HG03064 (cell line): ENCODE measurements around the gene DCLRE1B.

ENCODE experiments used
- ATAC-seq: cut with Tn5 transposase; IDR thresholded peaks from one replicate; pipeline ENCODE4 v1.9.1; 2021; ENCODE audit warnings: low read depth; ENCODE audit not compliant: unreplicated experiment

The DCLRE1B gene

DNA sequence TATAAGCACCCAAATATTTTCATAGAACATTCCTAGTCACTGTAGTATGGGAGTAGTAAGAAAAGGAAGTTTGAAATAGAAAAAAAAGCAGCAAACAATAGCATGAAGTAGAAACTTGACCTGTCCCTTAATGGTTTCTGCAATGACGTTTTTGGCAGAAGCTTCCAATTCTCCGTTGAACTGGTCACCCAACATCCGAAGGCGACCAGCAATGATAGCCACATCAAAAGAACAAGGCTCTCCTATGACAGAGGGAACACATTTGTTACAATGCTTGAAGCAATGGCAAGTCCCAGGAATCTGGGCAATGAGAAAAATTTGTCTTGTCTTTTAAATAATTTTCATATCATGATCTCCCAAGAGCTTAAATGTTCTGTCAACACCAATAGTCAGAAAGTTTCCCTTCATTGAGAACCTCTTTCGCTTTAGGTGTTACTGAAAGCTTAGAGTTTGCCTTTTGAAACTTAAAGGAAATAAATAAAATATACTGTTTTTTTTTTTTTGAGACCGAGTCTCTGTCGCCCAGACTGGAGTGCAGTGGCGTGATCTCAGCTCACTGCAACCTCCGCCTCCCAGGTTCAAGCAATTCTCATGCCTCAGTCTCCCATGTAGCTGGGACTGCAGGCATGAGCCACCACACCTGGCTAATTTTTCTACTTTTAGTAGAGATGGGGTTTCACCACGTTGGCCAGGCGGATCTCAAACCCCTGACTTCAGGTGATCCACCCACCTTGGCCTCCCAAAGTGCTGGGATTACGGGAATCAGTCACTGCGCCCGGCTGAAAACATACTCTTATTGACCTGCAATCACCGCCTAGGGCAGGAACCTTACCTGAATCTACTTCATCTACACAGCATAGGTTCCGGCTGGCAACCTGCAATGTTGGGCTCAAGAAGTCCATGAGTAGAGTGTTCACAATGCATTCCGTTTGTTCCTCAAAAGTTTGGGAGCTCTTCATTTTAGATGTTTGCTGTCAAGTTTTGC is 18.4 kb upstream of the DCLRE1B start:
- no peak for ATAC-seq

DNA sequence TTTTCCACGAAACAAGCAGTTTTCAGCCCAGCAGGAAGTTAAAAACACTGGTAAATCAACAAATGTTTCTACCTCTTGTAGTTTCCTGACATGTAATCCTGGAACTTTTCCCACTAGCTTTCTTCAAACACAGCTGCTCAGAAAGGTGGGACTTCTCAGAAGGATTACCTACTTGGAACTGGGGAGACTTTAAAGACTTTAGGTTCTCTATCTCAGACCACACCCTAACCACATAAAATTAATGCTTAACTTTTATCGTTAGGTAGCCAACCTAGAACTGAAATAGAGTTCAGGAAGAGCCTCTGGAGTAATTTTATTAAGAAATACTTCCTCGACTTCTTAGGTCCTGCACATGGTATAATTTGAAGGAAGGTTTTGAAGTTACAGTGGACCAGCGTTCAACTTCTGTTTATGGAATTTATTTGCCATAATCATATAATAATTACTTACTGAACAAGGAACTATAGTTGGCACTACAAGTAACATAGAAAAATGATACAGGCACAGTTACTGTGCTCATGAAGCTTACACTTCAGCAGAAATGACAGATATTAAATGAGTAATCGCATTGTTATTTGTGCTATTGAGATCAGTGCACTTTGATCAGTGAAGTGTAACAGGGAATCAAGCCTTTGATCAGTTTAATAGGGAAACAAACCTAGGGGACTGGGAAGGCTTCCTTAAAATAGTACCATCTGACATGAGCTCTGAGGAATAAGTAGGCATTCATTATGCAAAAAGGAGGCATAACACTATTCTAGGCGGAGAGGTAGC is 17.5 kb upstream of the DCLRE1B start, which contains the start of gene BCL2L15:
Gene BCL2L15 (minus strand): TSS at position 180 of the 774 bp plus-strand sequence. CDS start 206 bp downstream, outside the sequence.
- ATAC-seq, result no peak

GRCh38 chr1:113890816-113891215 is 14.3 kb upstream of the DCLRE1B start:
- no peak for ATAC-seq

- no peak for ATAC-seq
Observed at GRCh38 chr1:113891631-113892220, 13.4 kb upstream of the DCLRE1B start.

- no peak for ATAC-seq
Observed at GRCh38 chr1:113893267-113893666, 11.9 kb upstream of the DCLRE1B start.

DNA sequence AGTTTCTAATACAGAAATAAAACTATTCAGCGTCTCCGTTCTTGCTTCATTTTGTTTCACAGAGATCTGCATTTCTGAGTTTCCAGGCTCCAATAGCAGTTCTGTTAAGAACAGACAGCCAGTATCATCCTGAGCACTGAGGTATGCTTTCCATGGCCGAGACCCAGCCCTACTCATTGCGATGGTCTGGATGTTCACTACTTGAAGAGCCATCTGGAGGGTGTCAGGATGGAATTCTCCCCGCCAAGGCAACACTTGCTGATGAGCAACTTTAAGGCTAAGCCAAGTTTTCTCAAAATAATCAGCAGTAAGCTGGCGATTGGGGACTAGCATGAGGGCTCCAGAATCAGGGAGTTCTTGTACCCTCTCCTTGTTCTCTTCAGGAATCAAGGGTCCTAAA is 10.0 kb upstream of the DCLRE1B start:
- ATAC-seq, result no peak

GRCh38 chr1:113895961-113896360 is 9.2 kb upstream of the DCLRE1B start:
- ATAC-seq, result no peak

DNA sequence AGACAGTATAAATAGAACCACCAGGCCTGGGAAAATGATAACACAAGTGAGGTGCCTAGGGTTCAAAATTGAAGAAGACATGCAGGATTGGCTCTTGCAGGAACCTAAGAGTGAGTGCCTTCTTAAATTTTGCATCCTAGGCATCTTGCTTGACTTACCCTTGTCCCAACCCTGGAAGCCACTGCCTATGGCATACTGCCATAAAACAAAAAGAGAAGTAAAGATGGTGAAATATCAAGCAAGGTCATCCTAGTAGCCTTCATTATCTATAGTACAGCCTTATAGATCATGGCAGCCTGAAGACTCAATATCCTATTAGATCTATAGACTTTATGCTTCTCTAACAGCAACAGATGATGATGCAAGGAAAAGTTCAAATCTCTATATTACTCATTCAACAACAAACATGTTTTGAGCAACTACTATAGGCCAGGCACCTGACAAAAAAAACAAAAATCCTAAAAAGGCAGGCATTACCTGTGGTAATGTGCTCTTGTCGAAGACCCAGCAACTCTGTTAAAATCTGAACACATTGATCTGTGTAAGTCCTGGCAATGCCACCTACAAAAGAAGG is 6.8 kb upstream of the DCLRE1B start:
- no peak for ATAC-seq

DNA sequence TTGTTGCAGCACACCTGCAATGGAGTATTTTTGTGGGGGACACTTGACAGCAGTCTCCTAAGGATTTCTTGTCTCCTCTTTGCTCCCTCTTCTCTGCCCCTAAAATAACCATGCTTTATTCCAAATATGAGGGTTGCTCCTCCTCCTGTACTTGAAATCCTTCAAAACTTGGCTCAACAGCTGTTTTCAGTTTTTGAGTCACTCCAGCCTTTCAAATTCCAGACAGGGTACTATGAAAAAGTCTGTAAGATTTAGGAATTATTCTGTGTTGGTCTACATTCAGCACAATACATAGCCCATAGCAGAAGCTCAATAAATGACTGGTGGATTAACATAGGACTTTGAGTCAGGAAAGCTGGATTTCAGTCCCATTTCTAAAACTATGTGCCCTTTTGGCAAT is 6.0 kb upstream of the DCLRE1B start:
- no peak for ATAC-seq

GRCh38 chr1:113901191-113901590 is 3.9 kb upstream of the DCLRE1B start:
- no peak for ATAC-seq

GRCh38 chr1:113903501-113904292 is 1.4 kb upstream of the DCLRE1B start:
- no peak for ATAC-seq

DNA sequence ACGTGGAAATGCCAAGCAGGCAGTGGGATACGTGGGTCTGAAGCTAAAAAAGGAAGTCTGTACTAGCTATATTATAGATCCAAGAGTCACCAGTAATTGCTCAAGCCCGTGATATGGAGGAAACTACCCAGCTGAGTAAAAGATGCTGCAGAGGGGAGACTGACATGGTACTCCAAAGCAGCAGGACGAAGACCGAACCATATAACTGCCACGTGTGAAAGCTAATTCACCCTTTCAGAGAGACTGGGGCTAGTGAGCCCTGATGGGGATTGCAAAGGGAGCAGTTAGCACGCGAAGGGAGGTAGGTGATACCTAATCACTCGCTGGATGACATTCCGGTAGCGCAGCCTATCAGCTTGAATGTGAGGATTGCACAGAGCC is 843 bp upstream of the DCLRE1B start:
- ATAC-seq, result peak; percentile 30

GRCh38 chr1:113905435-113905861 is 322 bp downstream of the DCLRE1B start:
- no peak for ATAC-seq

DNA sequence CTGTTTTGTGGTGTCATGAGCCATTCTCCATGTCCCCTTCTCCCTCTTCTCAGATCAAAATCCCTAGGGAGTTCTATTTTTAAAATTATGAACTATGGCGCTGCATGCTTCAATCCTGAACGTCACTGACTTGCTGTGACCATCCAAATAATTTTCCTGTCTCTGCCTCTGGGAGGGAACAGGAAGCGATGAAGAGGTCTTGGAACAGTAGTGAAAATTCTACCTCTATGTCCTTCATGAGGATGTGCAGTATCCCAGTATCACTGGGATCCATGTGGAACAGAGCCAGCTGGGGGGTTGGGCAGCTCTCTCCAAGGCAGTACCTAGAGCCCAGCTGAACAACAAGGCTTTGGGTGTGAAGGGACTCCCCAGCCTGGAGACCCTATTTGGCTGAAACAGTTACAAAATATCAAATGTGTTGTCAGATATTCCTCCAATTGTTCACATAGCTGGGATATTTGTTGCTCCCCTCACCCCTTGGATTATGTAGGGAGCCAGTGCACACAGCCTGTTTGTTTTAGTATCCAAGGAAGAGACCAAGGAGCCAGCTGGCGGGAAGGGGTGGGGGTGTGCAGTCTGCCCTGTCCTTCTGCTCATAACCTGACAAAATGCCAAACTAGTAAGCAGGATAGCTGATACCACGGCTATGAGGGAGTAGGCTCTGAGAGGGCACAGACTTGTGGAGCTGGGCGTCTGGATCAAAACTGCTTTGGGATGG is 7.6 kb downstream of the DCLRE1B start:
- no peak for ATAC-seq

GRCh38 chr1:113913312-113913668 is 8.2 kb downstream of the DCLRE1B start:
- ATAC-seq, result no peak

DNA sequence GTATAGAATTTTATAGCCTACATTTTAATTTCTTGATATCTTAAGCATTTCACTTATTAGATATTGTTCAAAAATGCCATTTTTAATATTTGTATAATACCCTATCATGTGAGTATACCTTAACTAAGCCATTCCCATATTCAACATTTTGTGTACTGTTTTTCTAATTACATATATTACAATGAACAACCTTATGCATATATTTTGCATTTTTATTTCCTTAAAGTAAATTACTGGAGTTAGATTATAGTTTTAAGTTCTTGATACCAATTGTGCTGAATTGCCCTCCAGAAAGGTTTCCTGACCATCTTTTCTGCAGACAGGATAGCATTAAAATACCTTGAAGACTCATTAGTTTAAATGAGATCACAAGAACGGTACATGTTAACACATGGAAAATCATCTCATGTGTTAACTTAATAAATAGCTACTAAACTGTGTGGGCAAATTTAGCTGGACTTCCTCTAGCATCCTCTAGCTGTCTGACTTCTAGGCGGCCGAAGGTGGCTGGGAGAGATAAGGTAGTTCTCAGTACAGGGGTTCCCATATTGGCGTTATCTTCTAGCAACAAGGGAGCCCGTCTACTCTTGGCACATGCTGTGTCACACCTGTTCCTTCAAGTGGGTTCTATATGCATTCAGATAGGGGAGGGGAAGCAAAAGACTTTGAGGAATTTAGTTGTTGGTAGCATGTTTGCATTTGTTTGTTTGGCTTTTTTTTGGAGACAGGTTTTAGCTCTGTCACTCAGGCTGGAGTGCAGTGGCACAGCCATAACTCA is 8.9 kb downstream of the DCLRE1B start:
- no peak for ATAC-seq

GRCh38 chr1:113916974-113917373 is 11.8 kb downstream of the DCLRE1B start:
- ATAC-seq, result no peak

DNA sequence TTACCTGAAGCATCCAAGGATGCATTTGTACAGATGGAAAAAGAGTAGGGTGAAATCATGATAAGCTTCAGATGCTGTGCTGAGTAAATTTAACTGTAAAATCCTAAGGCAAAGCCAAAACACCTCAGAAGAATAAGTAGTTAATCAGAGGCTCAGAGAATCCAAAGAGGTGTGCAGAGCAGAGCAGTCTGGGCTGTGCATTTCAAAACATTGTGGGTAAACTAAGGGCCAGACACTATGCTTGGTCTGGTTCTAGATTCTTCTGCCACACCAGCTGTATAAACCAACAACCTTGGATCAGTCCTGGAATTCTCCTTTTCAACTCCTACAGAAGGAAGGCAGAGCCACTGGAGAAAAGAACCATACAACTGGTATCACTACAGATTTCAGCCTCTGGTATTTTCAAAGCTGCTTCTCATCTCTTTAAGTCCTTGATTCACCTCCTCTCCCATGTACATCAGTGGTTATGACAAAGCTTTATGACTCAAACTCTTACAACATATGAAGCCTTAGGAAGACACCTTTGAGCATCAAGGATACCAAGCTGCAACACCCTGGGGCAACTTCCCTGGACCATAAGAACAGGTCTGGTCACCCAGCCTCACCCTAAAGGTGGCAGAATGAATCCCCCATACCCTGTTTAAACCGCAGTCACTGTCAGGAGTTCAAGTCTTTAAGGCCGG is 12.4 kb downstream of the DCLRE1B start:
- no peak for ATAC-seq
